ENCODE results near the gene WDSUB1. TPM values are rescaled to one million over a fixed set of nuclear protein-coding genes. Genes with fewer than 3 reads are reported as not detected.

The WDSUB1 gene
- total and polyA plus RNA-seq, 8 donors, result 3.5 to 8.2 (median 5.6) TPM

DNA sequence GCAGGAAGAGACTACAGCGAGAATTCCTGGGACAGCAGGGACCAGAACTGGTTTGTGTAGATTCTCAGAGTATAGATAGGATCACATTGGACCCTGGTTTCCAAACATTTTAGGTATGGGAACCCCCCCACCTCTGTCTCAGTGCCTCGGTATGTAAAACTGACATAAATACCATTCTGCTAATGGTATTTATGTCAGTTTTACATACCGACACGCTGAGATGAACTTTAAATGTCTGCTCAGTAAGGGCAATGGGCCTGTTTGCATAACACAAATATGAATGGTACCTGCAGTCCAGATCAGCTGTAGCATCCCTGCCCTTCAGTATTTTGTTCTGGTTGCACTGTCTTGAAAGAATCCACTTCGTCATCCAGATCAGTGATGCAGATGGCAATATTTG, 73.2 kb downstream of the WDSUB1 start:
- intact Hi-C loops (cut with DNase I), result no loop called here
- peaks cover 0 to 13% (median 4%) of the 10 kb centered on the region in 3 donors for H3K36me3 ChIP-seq
- FAIRE-seq (no peak), ATAC-seq (no peak), DNase-seq (no peak)
- H3K27me3 ChIP-seq, result no peaks in the 10 kb centered on the region
- no peak overlapping the region for H3K27ac ChIP-seq
- no peaks in the 10 kb centered on the region for H3K4me1 ChIP-seq
- 94 to 95% methylated on average over 5 of the region's 5 CpGs for WGBS, 2 donors
- H3K4me3 ChIP-seq, result no peak overlapping the region
- TF ChIP-seq, protein P1, sequence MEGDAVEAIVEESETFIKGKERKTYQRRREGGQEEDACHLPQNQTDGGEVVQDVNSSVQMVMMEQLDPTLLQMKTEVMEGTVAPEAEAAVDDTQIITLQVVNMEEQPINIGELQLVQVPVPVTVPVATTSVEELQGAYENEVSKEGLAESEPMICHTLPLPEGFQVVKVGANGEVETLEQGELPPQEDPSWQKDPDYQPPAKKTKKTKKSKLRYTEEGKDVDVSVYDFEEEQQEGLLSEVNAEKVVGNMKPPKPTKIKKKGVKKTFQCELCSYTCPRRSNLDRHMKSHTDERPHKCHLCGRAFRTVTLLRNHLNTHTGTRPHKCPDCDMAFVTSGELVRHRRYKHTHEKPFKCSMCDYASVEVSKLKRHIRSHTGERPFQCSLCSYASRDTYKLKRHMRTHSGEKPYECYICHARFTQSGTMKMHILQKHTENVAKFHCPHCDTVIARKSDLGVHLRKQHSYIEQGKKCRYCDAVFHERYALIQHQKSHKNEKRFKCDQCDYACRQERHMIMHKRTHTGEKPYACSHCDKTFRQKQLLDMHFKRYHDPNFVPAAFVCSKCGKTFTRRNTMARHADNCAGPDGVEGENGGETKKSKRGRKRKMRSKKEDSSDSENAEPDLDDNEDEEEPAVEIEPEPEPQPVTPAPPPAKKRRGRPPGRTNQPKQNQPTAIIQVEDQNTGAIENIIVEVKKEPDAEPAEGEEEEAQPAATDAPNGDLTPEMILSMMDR (IDR thresholded peaks at IDR 0.05), result no peak
- H3K9me3 ChIP-seq, result no peaks in the 10 kb centered on the region

DNA sequence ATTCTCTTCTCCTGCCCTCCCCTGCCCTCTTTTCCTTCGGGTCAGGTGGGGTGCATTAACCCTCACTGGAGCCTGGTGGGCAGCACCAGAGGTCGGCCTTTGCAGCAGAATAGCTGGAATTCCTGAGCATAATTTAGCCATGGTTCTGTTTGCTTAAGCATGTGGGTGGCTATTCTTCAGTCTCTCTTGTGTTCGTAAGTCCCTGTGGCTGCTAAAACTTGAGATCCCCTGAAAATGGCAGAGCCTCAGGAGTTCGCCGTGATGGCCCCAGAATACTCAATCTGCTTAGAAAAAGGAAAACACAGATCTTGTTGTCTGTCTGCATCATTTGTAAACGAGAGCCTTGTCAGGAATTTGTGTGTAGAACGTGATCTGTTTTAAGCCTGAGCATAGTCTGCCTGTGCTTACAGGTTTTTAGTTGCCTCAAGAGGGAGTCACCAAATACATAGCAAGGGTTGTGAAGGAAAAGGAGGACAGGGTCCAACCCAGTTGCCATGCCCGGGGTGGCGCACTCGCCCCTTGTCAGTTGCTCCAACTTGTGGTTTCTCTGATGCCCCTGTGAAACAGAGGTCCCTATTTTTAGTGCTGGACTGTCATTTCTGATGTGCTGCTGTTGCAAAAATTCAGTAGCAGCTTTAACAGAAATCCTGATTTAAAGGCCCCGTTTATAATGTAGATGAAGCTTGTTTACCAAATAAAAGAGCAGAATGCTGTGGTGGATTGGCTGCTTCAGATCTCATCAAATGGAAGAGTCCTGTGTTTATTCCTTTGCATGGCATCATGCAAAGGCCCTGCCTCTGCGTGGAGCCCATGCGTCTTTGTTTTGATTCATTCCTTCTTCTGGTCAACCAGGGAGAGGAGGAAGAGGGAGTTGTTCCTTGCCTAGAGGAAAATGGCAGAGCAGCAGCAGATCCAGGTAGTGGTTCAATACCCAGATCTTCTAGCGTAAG, 74.8 kb downstream of the WDSUB1 start:
- ATAC-seq (no peak), DNase-seq (no peak), FAIRE-seq (no peak)
- Histone ChIP-seq H3K27ac (no peak overlapping the region), H3K4me3 (no peak overlapping the region), H3K27me3 (no peaks in the 10 kb centered on the region), H3K4me1 (peaks cover under 1 to 4% (median 3%) of the 10 kb centered on the region in 3 donors), H3K9me3 (no peaks in the 10 kb centered on the region), H3K36me3 (peaks cover 0 to 6% (median 0%) of the 10 kb centered on the region in 3 donors)
- TF ChIP-seq, protein P1 (IDR thresholded peaks at IDR 0.05), result no peak
- intact Hi-C loops (cut with DNase I), result no loop called here
- 78 to 81% methylated on average over 14 of the region's 14 CpGs for WGBS, 2 donors

DNA sequence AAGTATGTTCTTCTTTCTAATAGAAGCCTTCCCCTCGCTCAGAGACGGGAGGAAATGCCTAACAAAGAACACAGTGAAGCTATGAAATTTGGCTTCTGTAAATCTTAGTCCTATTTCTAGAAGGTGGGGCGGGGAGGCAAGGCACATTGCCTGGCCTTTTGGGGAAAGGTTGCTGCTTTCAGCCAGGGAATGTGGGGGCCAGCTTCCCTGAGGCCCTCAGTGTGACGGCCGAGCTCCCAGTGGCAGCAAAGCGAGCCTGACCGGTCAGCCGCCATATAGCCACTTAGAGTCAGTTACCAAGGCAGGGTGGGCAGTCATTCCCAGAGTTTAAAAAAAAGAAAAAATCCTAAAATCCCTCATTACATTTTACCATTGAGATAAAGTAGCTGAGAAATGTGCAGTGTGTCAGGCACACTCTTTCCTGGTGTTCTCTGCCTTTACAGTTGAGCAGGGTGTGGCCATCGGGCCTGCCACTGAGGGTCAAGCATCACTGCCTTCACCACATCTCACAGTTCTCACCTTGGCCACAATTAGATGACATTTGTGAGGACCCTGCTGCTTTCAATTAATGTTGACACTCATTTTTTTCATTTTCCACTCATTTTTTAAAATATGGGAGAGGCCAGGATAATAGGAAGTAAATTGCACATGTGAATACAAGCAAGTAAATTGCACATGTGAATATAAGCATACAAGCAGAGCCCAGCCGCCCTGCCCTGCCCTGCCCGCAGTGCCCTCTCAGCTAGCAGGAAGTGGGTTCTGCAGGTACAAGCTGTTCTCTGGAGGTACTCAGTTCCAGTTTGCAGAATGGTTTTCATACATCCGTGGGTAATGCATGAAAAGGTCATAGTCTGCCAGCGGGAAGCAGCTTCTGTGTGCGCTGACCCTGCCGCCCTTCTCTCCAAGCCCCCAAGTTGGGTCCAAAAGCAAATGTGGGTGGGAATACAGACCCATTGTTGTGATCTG, 76.9 kb downstream of the WDSUB1 start:
- TF ChIP-seq, protein P1 (IDR thresholded peaks at IDR 0.05), result no peak
- Histone ChIP-seq H3K9me3 (no peaks in the 10 kb centered on the region), H3K27me3 (no peaks in the 10 kb centered on the region), H3K4me3 (no peak overlapping the region), H3K27ac (no peak overlapping the region), H3K4me1 (peaks cover 5 to 8% (median 5%) of the 10 kb centered on the region in 3 donors), H3K36me3 (peaks cover 0 to 3% (median 0%) of the 10 kb centered on the region in 3 donors)
- ATAC-seq (peak in 1 of 4 donors; percentile 27), DNase-seq (no peak), FAIRE-seq (no peak)
- intact Hi-C loops (cut with DNase I), result no loop called here
- 93 to 96% methylated on average over 15 of the region's 15 CpGs for WGBS, 2 donors

DNA sequence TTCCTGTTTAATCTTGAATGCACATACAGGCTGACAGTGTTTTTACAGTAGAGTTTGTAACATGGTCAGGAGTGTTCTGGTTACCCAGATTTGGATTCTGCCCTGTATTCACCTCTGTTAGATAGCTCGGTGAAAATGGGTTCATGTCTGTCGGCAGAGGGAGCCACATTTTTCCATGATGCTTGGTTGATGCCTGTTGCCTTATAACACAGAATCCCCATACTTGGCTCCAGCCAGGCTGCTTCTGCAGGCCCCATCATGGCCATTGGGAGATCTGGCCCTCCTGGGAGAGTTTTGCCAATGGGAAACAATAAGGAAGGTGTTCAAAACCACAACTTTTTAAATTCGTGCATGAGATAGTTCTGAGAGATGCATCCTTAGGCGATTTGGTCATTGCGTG, 78.1 kb downstream of the WDSUB1 start:
- no peak overlapping the region for H3K27ac ChIP-seq
- H3K4me1 ChIP-seq, result peaks cover 5 to 8% (median 5%) of the 10 kb centered on the region in 3 donors
- no peak overlapping the region for H3K4me3 ChIP-seq
- H3K9me3 ChIP-seq, result no peaks in the 10 kb centered on the region
- no peak for DNase-seq
- TF ChIP-seq, protein P1 (IDR thresholded peaks at IDR 0.05), result no peak
- H3K27me3 ChIP-seq, result no peaks in the 10 kb centered on the region
- 91 to 92% methylated on average over 5 of the region's 5 CpGs for WGBS, 2 donors
- FAIRE-seq, result no peak
- no peaks in the 10 kb centered on the region for H3K36me3 ChIP-seq
- intact Hi-C loops (cut with DNase I), result no loop called here
- no peak for ATAC-seq

All from pancreas (tissue), 10 donors.